HCT116 (cell line): ENCODE results near the gene TBXAS1.

Source experiments
- ELF1 ChIP-seq: IDR thresholded peaks from 2 replicates; pipeline ENCODE4 v1.6.1; 2012; ENCODE audit warnings: low read depth, borderline replicate concordance
- EZH2 ChIP-seq: fragments of 200-600 bp; sonication (generic); IDR thresholded peaks from 2 replicates; pipeline ENCODE4 v1.6.1; 2017; ENCODE audit warnings: antibody characterized with exemption, mixed run types
- EZH2phosphoT487 ChIP-seq: fragments of 200-600 bp; IDR thresholded peaks from 2 replicates; pipeline ENCODE4 v1.6.1; 2018; ENCODE audit warnings: antibody characterized with exemption, borderline replicate concordance
- POLR2A ChIP-seq: IDR thresholded peaks from 2 replicates; pipeline ENCODE4 v1.7.0; 2011; ENCODE audit warnings: borderline replicate concordance; ENCODE audit not compliant: insufficient read depth, insufficient read length; ENCODE audit errors: extremely low read depth
- POLR2AphosphoS5 ChIP-seq: IDR thresholded peaks from 2 replicates; pipeline ENCODE4 v1.6.1; 2011; ENCODE audit warnings: mild to moderate bottlenecking, low read depth, low read length, moderate library complexity
- ZBTB33 ChIP-seq: IDR thresholded peaks from 2 replicates; pipeline ENCODE4 v1.6.1; 2011; ENCODE audit warnings: mild to moderate bottlenecking, low read length, moderate library complexity; ENCODE audit not compliant: insufficient replicate concordance; ENCODE audit errors: extremely low read depth
- ZNF274 ChIP-seq: fragments of 200-500 bp; sonication (Bioruptor generic); IDR thresholded peaks from 2 replicates; pipeline ENCODE4 v1.6.1; 2014; ENCODE audit warnings: mild to moderate bottlenecking, low read depth, low read length, inconsistent platforms
- TF ChIP-seq, protein P1 (sequence below): IDR thresholded peaks from 2 replicates; pipeline ENCODE4 v1.6.1; 2012; ENCODE audit warnings: low read depth
- TF ChIP-seq, protein P2 (sequence below), 3 experiments: fragments of 200-600 bp in 1 of 3; sonication (generic) in 1 of 3; IDR thresholded peaks in 2 of 3; conservative IDR thresholded peaks in 1 of 3; 2 replicates each; pipeline ENCODE4 v1.5.1; 2012 to 2017; ENCODE audit warnings: low read depth in 2 of 3, low read length in 2 of 3, antibody characterized with exemption in 1 of 3, borderline replicate concordance in 1 of 3, control low read depth in 1 of 3, mild to moderate bottlenecking in 1 of 3, mixed read lengths in 1 of 3, mixed run types in 1 of 3, moderate library complexity in 1 of 3; ENCODE audit not compliant: insufficient read depth in 1 of 3

DNA sequence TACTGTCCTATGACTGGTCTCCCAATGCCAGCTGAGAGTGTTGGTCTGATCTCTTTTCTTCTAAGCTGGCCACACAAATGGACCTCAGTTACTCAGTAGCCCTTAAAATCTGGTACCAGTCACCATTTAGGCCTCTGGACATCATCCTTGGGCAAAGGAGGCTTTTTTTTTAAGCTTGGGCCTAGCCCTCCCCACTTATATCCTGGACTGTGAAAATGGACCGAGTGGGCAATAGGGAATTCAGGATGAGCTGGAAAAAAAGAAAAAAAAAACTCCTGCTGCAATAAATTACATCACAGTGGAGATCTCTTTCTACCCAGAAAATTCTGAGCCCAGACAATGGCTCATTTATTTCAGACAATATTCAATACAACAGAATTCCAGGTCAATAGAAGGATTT lies 165.3 kb downstream of the TBXAS1 start:
- no peak for TF ChIP-seq ZNF274
- TF ChIP-seq, protein P1, sequence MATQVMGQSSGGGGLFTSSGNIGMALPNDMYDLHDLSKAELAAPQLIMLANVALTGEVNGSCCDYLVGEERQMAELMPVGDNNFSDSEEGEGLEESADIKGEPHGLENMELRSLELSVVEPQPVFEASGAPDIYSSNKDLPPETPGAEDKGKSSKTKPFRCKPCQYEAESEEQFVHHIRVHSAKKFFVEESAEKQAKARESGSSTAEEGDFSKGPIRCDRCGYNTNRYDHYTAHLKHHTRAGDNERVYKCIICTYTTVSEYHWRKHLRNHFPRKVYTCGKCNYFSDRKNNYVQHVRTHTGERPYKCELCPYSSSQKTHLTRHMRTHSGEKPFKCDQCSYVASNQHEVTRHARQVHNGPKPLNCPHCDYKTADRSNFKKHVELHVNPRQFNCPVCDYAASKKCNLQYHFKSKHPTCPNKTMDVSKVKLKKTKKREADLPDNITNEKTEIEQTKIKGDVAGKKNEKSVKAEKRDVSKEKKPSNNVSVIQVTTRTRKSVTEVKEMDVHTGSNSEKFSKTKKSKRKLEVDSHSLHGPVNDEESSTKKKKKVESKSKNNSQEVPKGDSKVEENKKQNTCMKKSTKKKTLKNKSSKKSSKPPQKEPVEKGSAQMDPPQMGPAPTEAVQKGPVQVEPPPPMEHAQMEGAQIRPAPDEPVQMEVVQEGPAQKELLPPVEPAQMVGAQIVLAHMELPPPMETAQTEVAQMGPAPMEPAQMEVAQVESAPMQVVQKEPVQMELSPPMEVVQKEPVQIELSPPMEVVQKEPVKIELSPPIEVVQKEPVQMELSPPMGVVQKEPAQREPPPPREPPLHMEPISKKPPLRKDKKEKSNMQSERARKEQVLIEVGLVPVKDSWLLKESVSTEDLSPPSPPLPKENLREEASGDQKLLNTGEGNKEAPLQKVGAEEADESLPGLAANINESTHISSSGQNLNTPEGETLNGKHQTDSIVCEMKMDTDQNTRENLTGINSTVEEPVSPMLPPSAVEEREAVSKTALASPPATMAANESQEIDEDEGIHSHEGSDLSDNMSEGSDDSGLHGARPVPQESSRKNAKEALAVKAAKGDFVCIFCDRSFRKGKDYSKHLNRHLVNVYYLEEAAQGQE, result no peak
- no peak for TF ChIP-seq POLR2A
- TF ChIP-seq, protein P2, sequence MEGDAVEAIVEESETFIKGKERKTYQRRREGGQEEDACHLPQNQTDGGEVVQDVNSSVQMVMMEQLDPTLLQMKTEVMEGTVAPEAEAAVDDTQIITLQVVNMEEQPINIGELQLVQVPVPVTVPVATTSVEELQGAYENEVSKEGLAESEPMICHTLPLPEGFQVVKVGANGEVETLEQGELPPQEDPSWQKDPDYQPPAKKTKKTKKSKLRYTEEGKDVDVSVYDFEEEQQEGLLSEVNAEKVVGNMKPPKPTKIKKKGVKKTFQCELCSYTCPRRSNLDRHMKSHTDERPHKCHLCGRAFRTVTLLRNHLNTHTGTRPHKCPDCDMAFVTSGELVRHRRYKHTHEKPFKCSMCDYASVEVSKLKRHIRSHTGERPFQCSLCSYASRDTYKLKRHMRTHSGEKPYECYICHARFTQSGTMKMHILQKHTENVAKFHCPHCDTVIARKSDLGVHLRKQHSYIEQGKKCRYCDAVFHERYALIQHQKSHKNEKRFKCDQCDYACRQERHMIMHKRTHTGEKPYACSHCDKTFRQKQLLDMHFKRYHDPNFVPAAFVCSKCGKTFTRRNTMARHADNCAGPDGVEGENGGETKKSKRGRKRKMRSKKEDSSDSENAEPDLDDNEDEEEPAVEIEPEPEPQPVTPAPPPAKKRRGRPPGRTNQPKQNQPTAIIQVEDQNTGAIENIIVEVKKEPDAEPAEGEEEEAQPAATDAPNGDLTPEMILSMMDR (IDR thresholded peaks at IDR 0.05 in 2 of 3, conservative IDR thresholded peaks at IDR 0.05 in 1 of 3; ENCODE audit: borderline replicate concordance in 1 of 3, insufficient read depth in 1 of 3, low read depth in 2 of 3, low read length in 2 of 3), result no peak
- no peak for TF ChIP-seq ELF1
- TF ChIP-seq POLR2AphosphoS5, result no peak
- no peak for TF ChIP-seq EZH2phosphoT487
- TF ChIP-seq EZH2, result no peak
- TF ChIP-seq ZBTB33, result no peak
